Liver (tissue), 9 donors: ENCODE results near the gene MEGF11. TPM values are rescaled to one million over a fixed set of nuclear protein-coding genes. Genes with fewer than 3 reads are reported as not detected.

ENCODE experiments used
- DNase-seq: peaks from one replicate; pipeline ENCODE4 v3.0.0-alpha.2; 2017; ENCODE audit warnings: low spot score
- H3K27ac ChIP-seq, 2 donors: one replicate each; pipeline ENCODE4 v1.7.0; 2013; ENCODE audit warnings: inconsistent platforms in 2 of 2, low read length in 2 of 2, control low read depth in 1 of 2, low read depth in 1 of 2, mild to moderate bottlenecking in 1 of 2
- H3K27me3 ChIP-seq, 4 donors: one replicate each; pipeline versions ENCODE4 v1.6.1 to v1.7.0; 2013; ENCODE audit warnings: low read length in 3 of 4, inconsistent platforms in 1 of 4, mild to moderate bottlenecking in 1 of 4, moderate library complexity in 1 of 4; ENCODE audit not compliant: control insufficient read depth in 4 of 4, insufficient read depth in 4 of 4
- H3K36me3 ChIP-seq, 4 donors: one replicate each; pipeline versions ENCODE4 v1.6.1 to v1.7.0; 2013; ENCODE audit warnings: low read length in 3 of 4, mild to moderate bottlenecking in 3 of 4, low read depth in 1 of 4, moderate library complexity in 1 of 4; ENCODE audit not compliant: control insufficient read depth in 4 of 4, insufficient read depth in 3 of 4
- H3K4me1 ChIP-seq, 4 donors: one replicate each; pipeline versions ENCODE4 v1.6.1 to v1.7.0; 2013; ENCODE audit warnings: low read length in 3 of 4, mild to moderate bottlenecking in 3 of 4, moderate library complexity in 1 of 4; ENCODE audit not compliant: control insufficient read depth in 4 of 4, insufficient read depth in 4 of 4
- H3K4me3 ChIP-seq, 3 donors: one replicate each; pipeline versions ENCODE4 v1.6.1 to v1.7.0; 2013; ENCODE audit warnings: low read length in 3 of 3, control low read depth in 1 of 3, low read depth in 1 of 3, mild to moderate bottlenecking in 1 of 3
- H3K9ac ChIP-seq, 2 donors: one replicate each; pipeline ENCODE4 v1.7.0; 2013; ENCODE audit warnings: low read length in 2 of 2, mild to moderate bottlenecking in 2 of 2, moderate library complexity in 2 of 2, control low read depth in 1 of 2, low read depth in 1 of 2
- H3K9me3 ChIP-seq, 4 donors: one replicate each; pipeline versions ENCODE4 v1.6.1 to v1.7.0; 2013; ENCODE audit warnings: low read length in 3 of 4; ENCODE audit not compliant: control insufficient read depth in 4 of 4
- ATF3 ChIP-seq: IDR thresholded peaks from 2 replicates; pipeline ENCODE4 v1.6.1; 2016; ENCODE audit warnings: antibody characterized with exemption
- EGR1 ChIP-seq, 2 donors: IDR thresholded peaks; 2 replicates each; pipeline ENCODE4 v1.6.1; 2016 to 2018; ENCODE audit warnings: antibody characterized with exemption in 2 of 2, low read depth in 2 of 2
- FOXA1 ChIP-seq: IDR thresholded peaks from 2 replicates; pipeline ENCODE4 v1.6.1; 2016; ENCODE audit warnings: antibody characterized with exemption
- FOXA2 ChIP-seq: IDR thresholded peaks from 2 replicates; pipeline ENCODE4 v1.6.1; 2016; ENCODE audit warnings: antibody characterized with exemption
- HNF4G ChIP-seq: IDR thresholded peaks from 2 replicates; pipeline ENCODE4 v1.6.1; 2016; ENCODE audit warnings: antibody characterized with exemption
- JUND ChIP-seq, 2 donors: IDR thresholded peaks; 2 replicates each; pipeline ENCODE4 v1.6.1; 2016; ENCODE audit warnings: antibody characterized with exemption in 2 of 2
- MAX ChIP-seq: IDR thresholded peaks from 2 replicates; pipeline ENCODE4 v1.6.1; 2016; ENCODE audit warnings: antibody characterized with exemption
- NR2F2 ChIP-seq: IDR thresholded peaks from 2 replicates; pipeline ENCODE4 v1.6.1; 2016; ENCODE audit warnings: antibody characterized with exemption
- RAD21 ChIP-seq, 2 donors: IDR thresholded peaks; 2 replicates each; pipeline ENCODE4 v1.6.1; 2016; ENCODE audit warnings: antibody characterized with exemption in 2 of 2, mild to moderate bottlenecking in 2 of 2
- REST ChIP-seq: IDR thresholded peaks from 2 replicates; pipeline ENCODE4 v1.6.1; 2016; ENCODE audit warnings: antibody characterized with exemption, mild to moderate bottlenecking
- RXRA ChIP-seq, 2 donors: IDR thresholded peaks; 2 replicates each; pipeline ENCODE4 v1.6.1; 2017 to 2018; ENCODE audit warnings: antibody characterized with exemption in 2 of 2, mild to moderate bottlenecking in 1 of 2
- SP1 ChIP-seq: IDR thresholded peaks from 2 replicates; pipeline ENCODE4 v1.6.1; 2018; ENCODE audit warnings: antibody characterized with exemption, mild to moderate bottlenecking
- TAF1 ChIP-seq: conservative IDR thresholded peaks from 2 replicates; pipeline ENCODE4 v1.6.1; 2016; ENCODE audit warnings: antibody characterized with exemption, mild to moderate bottlenecking
- WGBS: extraction: QIAGEN DNeasy Blood & Tissue Kit; methylation state at CpG from one replicate; pipeline ENCODE4 v1.1.7; 2013; 5-methylcytosine and 5-hydroxymethylcytosine counted together
- polyA plus RNA-seq, 2 donors: library from polyadenylated mRNA; stranded (reverse) in 1 of 2; unstranded in 1 of 2; fragments of 200-250 nt in 1 of 2; fragments of >200 nt in 1 of 2; fragmentation: Nextera tagmentation in 1 of 2; extraction: Ambion mirVana in 1 of 2; gene quantifications; one replicate each; pipeline versions ENCODE4 v1.2.1 to v1.2.3, GENCODE V29; 2013 to 2015
- total RNA-seq, 2 donors: library from RNA; depleted of rRNA; stranded (reverse); fragments of >200 nt; gene quantifications; one replicate each; pipeline ENCODE4 v1.2.3, GENCODE V29; 2014
- TF ChIP-seq, protein P1 (sequence below): IDR thresholded peaks from 2 replicates; pipeline ENCODE4 v1.6.1; 2016; ENCODE audit warnings: antibody characterized with exemption
- TF ChIP-seq, protein P2 (sequence below): fragments of 150-350 bp; IDR thresholded peaks from 2 replicates; pipeline ENCODE4 v1.5.1; 2017; ENCODE audit warnings: improper control_type of control experiment, low read depth, low read length; ENCODE audit not compliant: missing input control
- donor health status: healthy.
- donor health status: healthy.
- donor health status: healthy.
- donor health status: healthy.
- donor health status: healthy.

Gene MEGF11
- total and polyA plus RNA-seq, 4 donors: under 0.01 to 0.51 (median 0.03) TPM; not detected in 1

DNA sequence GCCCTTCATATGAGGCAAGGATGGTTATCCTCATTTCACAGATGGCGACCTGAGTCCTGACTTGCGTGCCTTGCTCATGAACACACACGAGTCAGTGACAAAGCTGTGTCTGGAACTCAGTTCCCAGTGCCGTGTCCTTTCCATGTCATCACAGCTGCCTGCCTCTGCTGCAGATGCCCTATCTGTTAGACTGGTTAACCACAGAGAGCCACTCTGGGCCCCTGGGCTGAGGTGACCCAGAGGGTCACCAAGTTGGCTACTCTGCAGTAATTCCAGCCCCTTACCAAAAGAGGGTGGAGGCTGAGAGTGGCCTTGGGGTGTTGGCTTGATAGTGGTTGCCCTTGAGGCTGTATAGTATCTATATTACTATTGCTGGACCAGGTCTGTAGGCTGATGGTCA is 343.2 kb downstream of the MEGF11 start:
- 97% methylated on average over 4 of the region's 4 CpGs for WGBS
- no peak for DNase-seq
- Histone ChIP-seq H3K36me3 (peaks cover 0 to 22% (median 1%) of the 10 kb centered on the region in 4 donors), H3K4me3 (no peak overlapping the region), H3K27me3 (no peaks in the 10 kb centered on the region), H3K4me1 (no peaks in the 10 kb centered on the region), H3K27ac (no peak overlapping the region), H3K9me3 (no peaks in the 10 kb centered on the region), H3K9ac (no peak overlapping the region)
- TF ChIP-seq TAF1: no peak
- no peak for TF ChIP-seq RAD21 (IDR thresholded peaks at IDR 0.05)
- no peak for TF ChIP-seq HNF4G
- no peak for TF ChIP-seq ATF3
- TF ChIP-seq RXRA (IDR thresholded peaks at IDR 0.05): no peak
- TF ChIP-seq REST: no peak
- no peak for TF ChIP-seq JUND (IDR thresholded peaks at IDR 0.05)
- TF ChIP-seq MAX: no peak
- TF ChIP-seq FOXA1: no peak

- no peak for TF ChIP-seq FOXA2
- TF ChIP-seq JUND (IDR thresholded peaks at IDR 0.05): no peak
- TF ChIP-seq, protein P1, sequence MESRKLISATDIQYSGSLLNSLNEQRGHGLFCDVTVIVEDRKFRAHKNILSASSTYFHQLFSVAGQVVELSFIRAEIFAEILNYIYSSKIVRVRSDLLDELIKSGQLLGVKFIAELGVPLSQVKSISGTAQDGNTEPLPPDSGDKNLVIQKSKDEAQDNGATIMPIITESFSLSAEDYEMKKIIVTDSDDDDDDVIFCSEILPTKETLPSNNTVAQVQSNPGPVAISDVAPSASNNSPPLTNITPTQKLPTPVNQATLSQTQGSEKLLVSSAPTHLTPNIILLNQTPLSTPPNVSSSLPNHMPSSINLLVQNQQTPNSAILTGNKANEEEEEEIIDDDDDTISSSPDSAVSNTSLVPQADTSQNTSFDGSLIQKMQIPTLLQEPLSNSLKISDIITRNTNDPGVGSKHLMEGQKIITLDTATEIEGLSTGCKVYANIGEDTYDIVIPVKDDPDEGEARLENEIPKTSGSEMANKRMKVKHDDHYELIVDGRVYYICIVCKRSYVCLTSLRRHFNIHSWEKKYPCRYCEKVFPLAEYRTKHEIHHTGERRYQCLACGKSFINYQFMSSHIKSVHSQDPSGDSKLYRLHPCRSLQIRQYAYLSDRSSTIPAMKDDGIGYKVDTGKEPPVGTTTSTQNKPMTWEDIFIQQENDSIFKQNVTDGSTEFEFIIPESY: no peak
- no peak for TF ChIP-seq ATF3
- TF ChIP-seq SP1: no peak
- TF ChIP-seq, protein P2, sequence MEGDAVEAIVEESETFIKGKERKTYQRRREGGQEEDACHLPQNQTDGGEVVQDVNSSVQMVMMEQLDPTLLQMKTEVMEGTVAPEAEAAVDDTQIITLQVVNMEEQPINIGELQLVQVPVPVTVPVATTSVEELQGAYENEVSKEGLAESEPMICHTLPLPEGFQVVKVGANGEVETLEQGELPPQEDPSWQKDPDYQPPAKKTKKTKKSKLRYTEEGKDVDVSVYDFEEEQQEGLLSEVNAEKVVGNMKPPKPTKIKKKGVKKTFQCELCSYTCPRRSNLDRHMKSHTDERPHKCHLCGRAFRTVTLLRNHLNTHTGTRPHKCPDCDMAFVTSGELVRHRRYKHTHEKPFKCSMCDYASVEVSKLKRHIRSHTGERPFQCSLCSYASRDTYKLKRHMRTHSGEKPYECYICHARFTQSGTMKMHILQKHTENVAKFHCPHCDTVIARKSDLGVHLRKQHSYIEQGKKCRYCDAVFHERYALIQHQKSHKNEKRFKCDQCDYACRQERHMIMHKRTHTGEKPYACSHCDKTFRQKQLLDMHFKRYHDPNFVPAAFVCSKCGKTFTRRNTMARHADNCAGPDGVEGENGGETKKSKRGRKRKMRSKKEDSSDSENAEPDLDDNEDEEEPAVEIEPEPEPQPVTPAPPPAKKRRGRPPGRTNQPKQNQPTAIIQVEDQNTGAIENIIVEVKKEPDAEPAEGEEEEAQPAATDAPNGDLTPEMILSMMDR: no peak
- no peak for TF ChIP-seq REST
- no peak for TF ChIP-seq EGR1 (IDR thresholded peaks at IDR 0.05; ENCODE audit: low read depth in 2 of 2)
- no peak for TF ChIP-seq HNF4G
- no peak for TF ChIP-seq RXRA (IDR thresholded peaks at IDR 0.05)
- no peak for TF ChIP-seq NR2F2
- no peaks in the 10 kb centered on the region for H3K27me3 ChIP-seq
- H3K9me3 ChIP-seq: no peaks in the 10 kb centered on the region
- peaks cover 0 to 23% (median 4%) of the 10 kb centered on the region in 4 donors for H3K36me3 ChIP-seq
- 98% methylated on average over 3 of the region's 3 CpGs for WGBS
- DNase-seq: no peak
- no peak overlapping the region for H3K4me3 ChIP-seq
- H3K27ac ChIP-seq: no peak overlapping the region
- H3K4me1 ChIP-seq: no peaks in the 10 kb centered on the region
- H3K9ac ChIP-seq: no peak overlapping the region
Observed at GRCh38 chr15:65909831-65910230, 343.7 kb downstream of the MEGF11 start.
